Right lobe of liver (tissue), 6 donors: ENCODE results near the gene GNAQ. TPM values are rescaled to one million over a fixed set of nuclear protein-coding genes. Genes with fewer than 3 reads are reported as not detected.

ENCODE experiments used
- ATAC-seq, 4 donors: fragments of 200-7000 bp; cut with Tn5 transposase; one replicate each; pipeline ENCODE4 v1.9.1; 2020; ENCODE audit warnings: mild to moderate bottlenecking in 4 of 4, moderate library complexity in 4 of 4
- DNase-seq, 3 donors: peaks; one replicate each; pipeline ENCODE4 v3.0.0-alpha.2; 2020
- H3K27ac ChIP-seq, 3 donors: fragments of 200-600 bp; one replicate each; pipeline ENCODE4 v1.8.0; 2022
- H3K27me3 ChIP-seq, 2 donors: fragments of 200-600 bp; one replicate each; pipeline ENCODE4 v1.8.0; 2022
- H3K36me3 ChIP-seq, 4 donors: fragments of 200-600 bp; sonication (generic) in 1 of 4; one replicate each; pipeline versions ENCODE4 v1.5.1 to v1.8.0; 2017 to 2022; ENCODE audit warnings: control low read depth in 1 of 4
- H3K4me1 ChIP-seq, 4 donors: fragments of 200-600 bp; sonication (generic) in 1 of 4; one replicate each; pipeline versions ENCODE4 v1.5.1 to v1.8.0; 2017 to 2022; ENCODE audit warnings: control low read depth in 1 of 4
- H3K4me3 ChIP-seq, 3 donors: fragments of 200-600 bp; one replicate each; pipeline ENCODE4 v1.8.0; 2022
- H3K9me3 ChIP-seq, 4 donors: fragments of 200-600 bp; sonication (generic) in 1 of 4; one replicate each; pipeline versions ENCODE4 v1.5.1 to v1.8.0; 2017 to 2022; ENCODE audit warnings: control low read depth in 1 of 4
- POLR2A ChIP-seq: fragments of 450-650 bp; IDR thresholded peaks from one replicate; pipeline ENCODE4 v1.6.1; 2017; ENCODE audit warnings: antibody characterized with exemption, mild to moderate bottlenecking
- WGBS: methylation state at CpG from one replicate; pipeline ENCODE4 v1.1.6; 2018; ENCODE audit warnings: low coverage, low lambda C conversion rate; ENCODE audit not compliant: insufficient coverage; ENCODE audit errors: missing lambda C conversion rate; 5-methylcytosine and 5-hydroxymethylcytosine counted together
- intact Hi-C, 2 donors: fragments of 100-400 bp; cut with DNase I; formaldehyde crosslinking; loops; one replicate each; pipeline versions ENCODE4 v1.11.2 to v1.14.1; 2022
- total RNA-seq, 6 experiments: library from RNA; depleted of rRNA in 2 of 6; stranded (reverse); fragments of >200 nt in 2 of 6; fragmentation: NEBNext Ultra II Directional in 3 of 6; extraction: Animal tissue kit (Norgen Biotek cat#: 25700) in 3 of 6; gene quantifications; one replicate each; pipeline versions ENCODE4 v1.1.0 to v1.2.4, GENCODE V29; 2016 to 2023
- TF ChIP-seq, protein P1 (sequence below), 4 donors: fragments of 200-600 bp in 3 of 4; fragments of 450-650 bp in 1 of 4; IDR thresholded peaks; one replicate each; pipeline versions ENCODE4 v1.5.1 to v1.8.0; 2016 to 2022; ENCODE audit warnings: antibody characterized with exemption in 4 of 4, mild to moderate bottlenecking in 2 of 4
- donor health status: DM: no; HTN: yes; CAD: no.
- donor health status: DM: no; HTN: no; CAD: no.
- donor health status: DM: no; HTN: no; CAD: no.
- donor health status: DM: no; HTN: yes; CAD: no.
- donor health status: DM: no; HTN: yes; CAD: no.

GNAQ gene
- total RNA-seq, 6 experiments from 2014 or later = 15.8 to 28.7 (median 21.6) TPM

GRCh38 chr9:77810637-77811119 lies 220.9 kb downstream of the GNAQ start:
- no peak overlapping the region for H3K4me3 ChIP-seq
- no peak for ATAC-seq
- WGBS = 88% methylated on average over 3 of the region's 4 CpGs
- H3K9me3 ChIP-seq = no peaks in the 10 kb centered on the region
- peaks cover 0 to 17% (median 6%) of the 10 kb centered on the region in 4 donors for H3K4me1 ChIP-seq
- H3K36me3 ChIP-seq = no peaks in the 10 kb centered on the region
- no peak overlapping the region for H3K27ac ChIP-seq
- no peak for TF ChIP-seq POLR2A
- TF ChIP-seq, protein P1, sequence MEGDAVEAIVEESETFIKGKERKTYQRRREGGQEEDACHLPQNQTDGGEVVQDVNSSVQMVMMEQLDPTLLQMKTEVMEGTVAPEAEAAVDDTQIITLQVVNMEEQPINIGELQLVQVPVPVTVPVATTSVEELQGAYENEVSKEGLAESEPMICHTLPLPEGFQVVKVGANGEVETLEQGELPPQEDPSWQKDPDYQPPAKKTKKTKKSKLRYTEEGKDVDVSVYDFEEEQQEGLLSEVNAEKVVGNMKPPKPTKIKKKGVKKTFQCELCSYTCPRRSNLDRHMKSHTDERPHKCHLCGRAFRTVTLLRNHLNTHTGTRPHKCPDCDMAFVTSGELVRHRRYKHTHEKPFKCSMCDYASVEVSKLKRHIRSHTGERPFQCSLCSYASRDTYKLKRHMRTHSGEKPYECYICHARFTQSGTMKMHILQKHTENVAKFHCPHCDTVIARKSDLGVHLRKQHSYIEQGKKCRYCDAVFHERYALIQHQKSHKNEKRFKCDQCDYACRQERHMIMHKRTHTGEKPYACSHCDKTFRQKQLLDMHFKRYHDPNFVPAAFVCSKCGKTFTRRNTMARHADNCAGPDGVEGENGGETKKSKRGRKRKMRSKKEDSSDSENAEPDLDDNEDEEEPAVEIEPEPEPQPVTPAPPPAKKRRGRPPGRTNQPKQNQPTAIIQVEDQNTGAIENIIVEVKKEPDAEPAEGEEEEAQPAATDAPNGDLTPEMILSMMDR (IDR thresholded peaks at IDR 0.05) = no peak
- intact Hi-C loops = no loop called here
- DNase-seq = no peak
- no peaks in the 10 kb centered on the region for H3K27me3 ChIP-seq

DNA sequence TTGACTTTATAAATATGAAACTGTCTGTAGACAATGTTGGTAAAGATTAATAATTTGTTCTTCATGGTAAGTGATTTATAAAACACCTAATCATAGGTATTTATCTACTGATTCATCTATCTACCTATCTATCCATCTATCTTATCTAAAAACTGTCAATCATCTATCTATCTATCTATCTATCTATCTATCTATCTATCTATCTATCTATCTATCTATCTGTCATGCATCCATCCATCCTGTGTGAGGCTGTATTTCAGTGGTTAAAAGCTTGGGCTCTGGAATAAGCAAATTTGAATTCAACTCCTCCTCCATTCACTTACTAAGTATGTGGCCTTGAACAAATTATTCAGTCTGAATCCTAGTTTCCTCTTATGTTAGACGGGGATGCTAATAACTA lies 221.6 kb downstream of the GNAQ start:
- no peak overlapping the region for H3K27ac ChIP-seq
- no peak for DNase-seq
- no peak overlapping the region for H3K4me3 ChIP-seq
- no peaks in the 10 kb centered on the region for H3K27me3 ChIP-seq
- ATAC-seq = no peak
- no peaks in the 10 kb centered on the region for H3K36me3 ChIP-seq
- no peaks in the 10 kb centered on the region for H3K9me3 ChIP-seq
- WGBS = 86% methylated on average over 1 of the region's 1 CpG
- intact Hi-C loops = no loop called here
- peaks cover 0 to 17% (median 6%) of the 10 kb centered on the region in 4 donors for H3K4me1 ChIP-seq
- TF ChIP-seq, protein P1 (IDR thresholded peaks at IDR 0.05) = no peak
- TF ChIP-seq POLR2A = no peak

- no peak for TF ChIP-seq POLR2A
- TF ChIP-seq, protein P1 (IDR thresholded peaks at IDR 0.05) = no peak
- H3K36me3 ChIP-seq = no peaks in the 10 kb centered on the region
- H3K4me3 ChIP-seq = no peak overlapping the region
- ATAC-seq (no peak), DNase-seq (no peak)
- H3K9me3 ChIP-seq = no peaks in the 10 kb centered on the region
- H3K27me3 ChIP-seq = no peaks in the 10 kb centered on the region
- intact Hi-C loops = no loop called here
- H3K4me1 ChIP-seq = peaks cover 0 to 17% (median 6%) of the 10 kb centered on the region in 4 donors
- WGBS = 100% methylated on average over 1 of the region's 1 CpG
- no peak overlapping the region for H3K27ac ChIP-seq
Observed at GRCh38 chr9:77809552-77809951, 222.1 kb downstream of the GNAQ start.

DNA sequence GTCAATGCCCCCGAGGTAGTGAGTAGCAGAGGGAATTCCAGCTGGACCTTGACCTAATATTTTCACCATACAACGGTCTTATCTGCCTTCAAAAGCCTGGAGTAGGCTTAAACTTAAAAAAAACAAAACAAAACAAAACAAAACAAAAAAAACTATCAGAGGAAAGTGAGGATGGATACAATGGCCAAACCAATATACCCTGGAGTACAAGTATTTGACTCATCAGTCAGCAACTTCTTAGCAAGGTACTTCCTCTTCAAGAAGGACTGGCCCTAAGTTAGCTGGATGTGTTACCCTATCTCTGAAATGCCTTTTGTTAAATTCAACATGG lies 222.9 kb downstream of the GNAQ start:
- intact Hi-C loops = no loop called here
- H3K4me1 ChIP-seq = peaks cover 0 to 17% (median 6%) of the 10 kb centered on the region in 4 donors
- H3K36me3 ChIP-seq = no peaks in the 10 kb centered on the region
- H3K9me3 ChIP-seq = no peaks in the 10 kb centered on the region
- peak in 3 of 4 donors; percentile 14 to 33 (median 29) for ATAC-seq
- WGBS = 21% methylated on average over 2 of the region's 2 CpGs
- H3K27ac ChIP-seq = no peak overlapping the region
- no peak overlapping the region for H3K4me3 ChIP-seq
- TF ChIP-seq, protein P1 (IDR thresholded peaks at IDR 0.05) = no peak
- no peak for TF ChIP-seq POLR2A
- no peak for DNase-seq
- no peaks in the 10 kb centered on the region for H3K27me3 ChIP-seq
